OCI-LY3 (cell line): ENCODE results near the gene FLRT1.

Experiments
- CTCF ChIP-seq: fragments of 200-600, 300-600 bp; sonication (generic); IDR thresholded peaks from 2 replicates; pipeline ENCODE4 v1.5.1; 2014; ENCODE audit warnings: antibody characterized with exemption, low read length, low read depth
- EZH2phosphoT487 ChIP-seq: fragments of 200-600 bp; shearing (Covaris generic); IDR thresholded peaks from 2 replicates; pipeline ENCODE4 v1.6.1; 2018; ENCODE audit warnings: antibody characterized with exemption, mixed run types, low read depth

GRCh38 chr11:64059339-64060140 lies 23.8 kb downstream of the FLRT1 start:
- TF ChIP-seq CTCF (no peak), EZH2phosphoT487 (no peak)
